KG1 (cell line): Measurements from ENCODE around the gene SERPINI2.
"Not testable (repeated sequence)": the region's sequence is repeated elsewhere in the genome, so short reads cannot be mapped to it uniquely, and the experiment has no call there.

ENCODE experiments used
- DNase-seq: peaks from one replicate; lab custom pipeline; 2025; lab: John Stamatoyannopoulos, UW

SERPINI2 gene

DNA sequence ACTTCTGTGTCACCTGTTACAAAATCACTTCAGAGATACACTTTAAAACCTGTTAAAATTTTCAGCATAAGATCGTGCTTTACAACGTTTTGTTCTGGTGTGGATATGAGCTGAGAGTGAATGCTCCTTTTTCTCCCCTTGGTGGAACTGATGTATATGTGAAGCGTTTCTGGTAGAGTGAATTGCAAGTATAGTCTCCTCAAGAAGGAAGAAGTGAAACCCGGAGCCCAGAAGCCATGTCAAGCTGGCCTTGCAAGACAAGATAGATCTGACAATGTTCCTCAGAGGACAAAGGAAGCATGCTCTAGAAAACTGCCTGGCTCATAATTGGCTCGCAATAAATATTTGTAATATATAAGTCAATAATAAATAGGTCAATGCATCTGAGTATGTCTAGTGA is 23.6 kb downstream of the SERPINI2 start:
- DNase-seq: no peak

DNA sequence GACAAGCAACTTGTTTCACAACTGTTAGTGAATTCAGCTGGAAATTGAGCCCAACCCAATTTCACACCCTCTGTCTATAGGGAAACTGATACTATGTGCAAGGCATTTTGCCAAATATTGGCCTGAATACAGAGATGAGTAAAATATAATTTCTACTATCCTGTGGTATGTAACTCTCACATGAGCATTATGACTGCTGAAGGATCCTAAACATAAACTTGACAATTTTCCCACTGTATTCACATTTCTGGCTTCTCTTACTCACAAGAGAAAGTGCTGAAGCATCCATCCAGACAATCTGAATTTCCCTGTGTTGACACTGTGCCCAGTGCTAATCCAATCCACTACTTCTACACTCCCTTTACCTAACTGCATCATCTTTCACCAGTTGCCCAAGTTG is 28.4 kb downstream of the SERPINI2 start:
- no peak for DNase-seq

DNA sequence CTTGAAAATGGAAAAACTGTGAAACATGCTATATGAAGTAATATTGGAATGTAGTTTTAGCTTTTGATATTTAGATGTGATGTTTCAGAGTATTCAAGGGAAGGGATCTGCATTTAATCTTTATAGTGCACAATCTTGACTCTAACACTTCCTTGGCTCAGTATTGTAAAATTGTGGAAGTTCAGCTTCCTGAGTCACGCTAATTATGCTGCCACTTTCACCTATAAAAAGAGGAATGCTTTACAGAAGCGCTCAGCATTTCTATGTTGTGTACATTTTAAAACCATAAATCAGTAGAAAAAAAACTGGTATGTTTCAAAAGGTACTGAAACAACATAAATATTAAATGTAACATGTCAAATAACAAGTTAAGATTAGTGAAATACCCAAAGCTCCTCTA is 32.6 kb downstream of the SERPINI2 start:
- no peak for DNase-seq

DNA sequence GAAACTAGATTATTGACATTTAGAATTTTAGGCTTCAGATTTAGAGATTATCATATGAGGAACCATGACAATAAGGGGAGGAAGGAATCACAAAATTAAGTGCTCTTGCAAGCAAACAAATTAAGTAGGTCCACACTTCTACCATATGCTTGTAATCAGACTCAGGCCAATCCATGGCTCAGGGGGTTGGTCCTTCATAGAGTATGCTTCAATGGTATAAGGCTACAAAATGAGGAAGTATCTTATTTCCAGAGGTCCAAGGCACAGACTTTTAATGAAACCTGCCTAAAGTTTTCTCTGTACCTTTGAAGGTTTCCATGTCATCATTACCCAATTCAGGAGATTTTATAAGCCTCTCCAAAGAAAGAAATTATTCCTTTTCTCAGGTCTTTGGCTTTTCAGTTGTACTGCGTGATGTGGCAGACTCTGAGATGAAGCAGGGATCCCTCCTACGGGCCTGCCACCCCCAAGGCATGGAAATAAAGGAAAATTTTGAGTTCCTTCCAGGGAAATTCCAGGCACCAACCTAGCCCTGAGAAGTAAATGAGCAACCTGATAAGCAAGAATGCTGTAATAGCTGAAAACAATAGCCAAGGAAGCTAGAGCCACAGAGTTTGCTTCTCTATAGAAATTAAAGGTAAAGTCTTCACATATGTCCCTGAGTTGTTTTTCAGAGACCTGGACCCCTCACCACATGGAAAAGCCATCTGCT is 36.3 kb downstream of the SERPINI2 start:
- no peak for DNase-seq

DNA sequence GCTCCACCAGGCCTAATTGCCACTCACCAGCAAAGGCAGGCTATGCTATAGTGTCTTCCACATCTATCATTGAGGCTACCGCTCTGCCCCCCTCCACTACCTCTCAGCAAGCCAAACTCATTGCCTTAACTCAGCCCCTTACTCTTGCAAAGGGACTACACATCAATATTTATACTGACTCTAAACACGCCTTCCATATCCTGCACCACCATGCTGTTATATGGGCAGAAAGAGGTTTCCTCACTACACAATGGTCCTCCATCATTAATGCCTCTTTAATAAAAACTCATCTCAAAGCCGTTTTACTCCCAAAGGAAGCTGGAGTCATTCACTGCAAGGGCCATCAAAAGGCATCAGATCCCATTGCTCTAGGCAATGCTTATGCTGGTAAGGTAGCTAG is 46.9 kb downstream of the SERPINI2 start:
- DNase-seq: not testable (repeated sequence)

DNA sequence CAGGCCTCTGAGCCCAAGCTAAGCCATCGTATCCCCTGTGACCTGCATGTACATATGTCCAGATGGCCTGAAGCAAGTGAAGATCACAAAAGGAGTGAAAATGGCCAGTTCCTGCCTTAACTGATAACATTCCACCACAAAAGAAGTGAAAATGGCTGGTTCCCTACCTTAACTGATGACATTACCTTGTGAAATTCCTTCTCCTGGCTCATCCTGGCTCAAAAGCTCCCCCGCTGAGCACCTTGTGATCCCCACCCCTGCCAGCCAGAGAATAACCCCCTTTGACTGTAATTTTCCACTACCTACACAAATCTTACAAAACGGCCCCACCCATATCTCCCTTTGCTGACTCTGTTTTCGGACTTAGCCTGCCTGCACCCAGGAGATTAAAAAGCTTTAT is 51.4 kb downstream of the SERPINI2 start:
- DNase-seq: not testable (repeated sequence)

DNA sequence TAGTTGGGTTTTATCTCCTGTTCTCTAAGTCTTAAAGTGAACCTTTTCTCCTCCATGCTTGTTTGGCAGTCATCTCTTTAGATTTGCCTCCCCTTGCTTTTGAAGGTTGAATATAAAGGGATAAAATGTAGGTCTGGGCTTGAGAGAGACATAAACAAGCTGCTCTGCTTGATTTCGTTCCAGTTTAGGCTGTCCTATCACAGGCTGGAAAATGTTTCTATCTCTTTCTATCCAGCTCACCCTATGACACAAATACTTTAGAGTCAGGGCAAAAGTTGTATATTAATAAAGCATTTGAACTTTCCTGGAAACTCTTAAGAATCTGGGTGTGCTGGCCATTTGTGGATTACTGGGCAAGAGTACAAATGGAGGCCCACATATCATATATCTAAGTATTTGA is 64.2 kb downstream of the SERPINI2 start:
- no peak for DNase-seq

DNA sequence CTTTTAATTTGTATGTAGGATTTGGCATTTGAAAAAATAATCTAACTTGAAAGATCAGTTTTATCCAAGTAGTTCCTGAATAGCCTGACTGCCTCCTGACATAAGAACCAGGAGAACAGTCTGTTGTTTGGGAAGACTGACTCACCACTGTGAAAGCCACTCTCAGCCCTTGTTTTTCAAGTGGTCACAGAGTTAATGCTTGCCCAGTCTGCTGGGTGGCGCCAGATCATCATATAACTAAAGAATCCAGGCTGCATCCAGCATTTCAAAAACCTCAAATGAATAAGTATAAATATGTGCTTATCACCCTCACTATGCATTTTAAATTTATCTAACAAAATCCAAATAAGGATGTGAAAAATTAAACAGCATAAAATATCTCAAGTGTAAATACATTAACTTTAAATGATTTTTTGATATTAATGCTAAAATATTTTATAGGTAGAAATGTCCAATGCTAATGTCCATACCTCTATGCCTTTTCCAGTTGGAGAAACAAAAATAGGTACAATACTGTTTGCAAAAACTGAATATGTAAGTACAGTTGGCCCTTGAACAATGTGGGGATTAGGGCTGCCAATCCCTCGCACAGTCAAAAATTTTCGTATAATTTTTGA is 66.9 kb downstream of the SERPINI2 start:
- peak; percentile 17 for DNase-seq

DNA sequence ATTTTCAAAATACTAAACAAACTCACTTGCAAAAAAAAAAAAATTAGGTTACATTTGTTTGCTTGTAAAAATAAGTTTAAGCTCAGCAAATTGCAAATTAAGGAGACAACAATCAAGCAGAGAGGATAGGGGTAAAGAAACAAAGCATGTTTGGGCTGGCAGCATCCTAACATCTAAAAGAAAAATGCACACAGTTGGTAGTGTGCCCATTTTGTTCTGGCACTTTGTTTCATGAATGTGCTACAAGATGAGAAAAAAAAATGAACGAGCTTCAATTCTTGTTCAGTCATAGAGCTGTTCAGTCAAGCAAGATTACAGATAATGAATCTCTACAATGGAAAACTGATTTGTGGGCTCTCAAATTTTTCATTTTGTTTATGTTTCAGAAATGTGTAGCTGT is 76.0 kb downstream of the SERPINI2 start:
- DNase-seq: no peak

DNA sequence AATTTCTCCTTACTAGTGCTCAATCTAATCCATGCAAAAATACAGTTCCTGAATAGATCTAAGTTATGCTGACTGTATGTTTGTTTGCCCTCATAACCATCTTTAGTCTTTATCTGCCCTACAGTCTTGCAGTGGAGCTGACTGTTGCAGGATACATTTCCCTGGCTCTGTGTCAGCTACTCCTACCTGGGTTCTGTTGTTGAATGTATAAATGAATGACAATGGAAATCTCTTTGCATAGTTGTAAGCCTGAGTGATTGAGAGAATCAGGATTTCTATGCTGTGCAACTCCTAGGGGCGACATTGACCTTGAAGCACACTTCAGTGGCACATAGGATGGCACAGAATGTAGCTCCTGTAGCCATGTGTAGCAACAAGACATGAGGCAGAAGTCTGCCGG is 77.8 kb downstream of the SERPINI2 start:
- DNase-seq: no peak

DNA sequence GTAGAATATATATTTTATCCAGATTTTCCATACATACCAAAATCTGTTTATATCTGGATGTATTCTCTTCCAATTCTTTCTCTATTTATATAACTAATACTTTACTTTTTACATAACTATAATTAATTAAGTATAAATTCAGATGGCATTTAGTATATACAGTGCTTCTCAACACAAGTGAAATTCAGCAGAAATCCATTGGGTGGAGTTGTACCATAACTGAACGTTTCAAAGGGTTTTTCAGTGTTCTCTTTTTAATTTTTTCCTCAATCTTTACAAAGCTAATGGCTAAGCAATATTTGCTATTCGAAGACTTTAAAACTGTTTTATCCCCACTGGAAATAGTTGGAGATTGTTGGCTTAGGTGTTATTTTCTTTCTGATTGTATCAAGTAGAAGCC is 79.8 kb downstream of the SERPINI2 start:
- DNase-seq: no peak
